GM19099 (cell line): ENCODE data around the gene AADACL3.

Experiments
- POLR2A ChIP-seq: IDR thresholded peaks from 3 replicates; pipeline ENCODE4 v1.6.1; 2011; ENCODE audit warnings: low read depth; ENCODE audit not compliant: insufficient read length; ENCODE audit errors: extremely low read depth

The AADACL3 gene, protein sequence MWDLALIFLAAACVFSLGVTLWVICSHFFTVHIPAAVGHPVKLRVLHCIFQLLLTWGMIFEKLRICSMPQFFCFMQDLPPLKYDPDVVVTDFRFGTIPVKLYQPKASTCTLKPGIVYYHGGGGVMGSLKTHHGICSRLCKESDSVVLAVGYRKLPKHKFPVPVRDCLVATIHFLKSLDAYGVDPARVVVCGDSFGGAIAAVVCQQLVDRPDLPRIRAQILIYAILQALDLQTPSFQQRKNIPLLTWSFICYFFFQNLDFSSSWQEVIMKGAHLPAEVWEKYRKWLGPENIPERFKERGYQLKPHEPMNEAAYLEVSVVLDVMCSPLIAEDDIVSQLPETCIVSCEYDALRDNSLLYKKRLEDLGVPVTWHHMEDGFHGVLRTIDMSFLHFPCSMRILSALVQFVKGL

GRCh38 chr1:12715896-12716437 lies at the start of gene AADACL3:
AADACL3 (plus strand) TSS chr1:12716110; CDS start chr1:12716177, 67 bp downstream.
- no peak for TF ChIP-seq POLR2A

- no peak for TF ChIP-seq POLR2A
These were observed 49.7 kb upstream of the AADACL3 start for GRCh38 chr1:12666141-12666735.

- no peak for TF ChIP-seq POLR2A
These were observed 46.3 kb upstream of the AADACL3 start for GRCh38 chr1:12669529-12670068.

DNA sequence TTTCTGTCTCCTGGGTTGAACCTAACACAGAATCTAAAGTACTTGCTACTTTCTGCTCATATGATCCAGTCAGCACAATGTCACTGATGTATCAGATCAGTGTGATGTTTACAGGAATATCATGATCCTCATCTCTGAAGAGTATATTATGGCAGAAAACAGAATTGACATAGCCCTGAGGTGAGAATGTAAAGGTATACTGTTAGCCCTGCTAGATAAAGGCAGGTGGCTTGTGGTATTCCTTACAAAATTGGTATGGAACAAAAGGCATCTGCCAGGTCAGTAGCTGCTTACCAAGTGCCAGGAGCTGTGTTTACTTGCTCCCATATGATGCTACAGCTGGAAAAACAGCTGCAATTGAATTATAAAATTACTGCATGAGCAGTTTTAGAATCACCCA lies 41.6 kb upstream of the AADACL3 start:
- TF ChIP-seq POLR2A, result no peak

DNA sequence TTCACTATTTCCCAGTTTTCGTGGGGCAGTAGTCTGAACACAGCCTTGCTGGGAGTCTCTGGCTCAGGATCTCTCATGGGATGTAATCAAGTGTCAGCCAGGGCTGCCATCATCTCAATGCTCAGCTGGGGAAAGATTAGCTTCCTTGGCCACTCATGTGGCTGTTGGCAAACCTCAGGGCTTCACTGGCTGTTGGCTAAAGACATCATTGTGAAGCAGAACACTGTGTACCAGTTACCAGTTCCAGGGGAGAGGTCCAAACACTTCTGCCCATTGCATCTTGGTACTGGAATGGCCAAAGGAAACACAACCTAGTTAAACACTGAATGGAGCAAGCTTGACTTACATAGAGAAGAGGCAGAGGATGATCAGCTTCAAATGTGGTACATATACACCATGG lies 38.3 kb upstream of the AADACL3 start:
- TF ChIP-seq POLR2A, result no peak

- no peak for TF ChIP-seq POLR2A
These were observed 37.6 kb upstream of the AADACL3 start for GRCh38 chr1:12678350-12678749.

DNA sequence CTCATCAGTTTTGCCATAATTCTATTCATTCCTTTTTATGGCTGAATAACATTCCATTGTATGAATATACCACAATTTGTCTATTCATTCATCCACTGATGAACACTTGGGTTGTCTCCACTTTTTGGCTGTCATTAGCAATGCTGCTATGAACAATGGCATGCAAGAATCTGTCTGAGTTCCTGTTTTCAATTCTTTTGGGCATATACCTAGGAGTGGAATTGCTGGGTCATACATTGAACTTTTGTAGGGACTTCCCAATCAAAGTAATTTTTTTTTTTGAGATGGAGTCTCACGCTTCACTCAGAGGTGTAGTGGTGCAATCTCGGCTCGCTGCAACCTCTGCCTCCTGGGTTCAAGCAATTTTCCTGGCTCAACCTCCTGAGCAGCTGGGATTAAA lies 37.1 kb upstream of the AADACL3 start:
- TF ChIP-seq POLR2A, result no peak

DNA sequence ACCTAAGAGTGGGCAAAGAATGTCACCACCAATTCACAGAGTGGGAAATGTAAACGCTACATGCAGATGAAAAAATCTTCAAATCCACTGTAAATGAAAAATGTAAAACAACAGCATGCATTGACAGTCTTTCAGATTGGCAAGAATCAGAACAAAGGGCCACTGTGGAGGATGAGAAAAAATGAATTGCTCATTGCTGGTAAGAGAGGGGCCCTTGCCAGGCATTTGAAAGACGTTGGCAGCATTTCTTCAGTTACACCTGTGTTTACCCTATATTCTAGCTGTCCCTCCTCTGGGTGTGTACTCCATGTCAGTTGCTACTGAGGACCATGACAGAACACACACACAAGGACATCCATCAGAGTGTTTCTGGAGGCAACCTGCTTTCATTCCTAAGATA lies 25.8 kb upstream of the AADACL3 start:
- no peak for TF ChIP-seq POLR2A

GRCh38 chr1:12692967-12693782 lies 22.7 kb upstream of the AADACL3 start:
- TF ChIP-seq POLR2A, result no peak

DNA sequence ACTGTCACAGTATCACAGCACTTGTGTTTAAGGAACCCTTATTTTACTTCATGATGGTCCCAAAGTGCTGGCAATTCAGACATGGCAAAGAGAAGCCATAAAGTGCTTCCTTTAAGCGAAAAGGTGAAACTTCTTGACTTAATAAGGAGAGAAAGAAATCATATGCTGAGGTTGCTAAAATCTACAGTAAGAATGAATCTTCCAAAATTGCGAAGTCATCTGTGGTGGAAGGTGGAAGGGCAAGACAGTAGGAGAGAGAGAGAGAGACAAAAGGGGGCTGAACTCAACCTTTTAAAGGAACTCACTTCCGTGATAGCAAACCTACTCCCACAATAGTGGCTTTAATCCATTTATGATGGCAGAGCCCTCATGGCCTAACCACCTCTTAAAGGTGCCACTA lies 19.3 kb upstream of the AADACL3 start:
- TF ChIP-seq POLR2A, result no peak

DNA sequence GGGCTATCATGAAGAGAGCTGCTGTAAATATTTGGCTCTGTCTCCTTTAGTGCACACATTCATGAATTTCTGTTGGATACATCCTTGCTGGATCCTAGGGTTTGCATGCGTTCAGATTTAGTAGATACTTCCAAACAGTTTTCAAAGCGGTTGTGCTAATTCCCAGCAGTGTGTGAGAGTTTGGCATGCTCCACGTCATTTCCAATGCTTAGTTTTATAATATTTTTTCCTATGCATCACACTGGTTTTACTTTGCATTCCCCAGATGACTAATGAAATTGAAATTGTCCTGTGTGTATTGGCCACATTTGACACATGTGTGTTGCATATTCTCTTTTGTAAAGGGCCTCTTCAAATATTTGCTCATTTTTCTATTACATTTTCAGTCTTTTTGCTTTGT lies 18.5 kb upstream of the AADACL3 start:
- TF ChIP-seq POLR2A, result no peak

DNA sequence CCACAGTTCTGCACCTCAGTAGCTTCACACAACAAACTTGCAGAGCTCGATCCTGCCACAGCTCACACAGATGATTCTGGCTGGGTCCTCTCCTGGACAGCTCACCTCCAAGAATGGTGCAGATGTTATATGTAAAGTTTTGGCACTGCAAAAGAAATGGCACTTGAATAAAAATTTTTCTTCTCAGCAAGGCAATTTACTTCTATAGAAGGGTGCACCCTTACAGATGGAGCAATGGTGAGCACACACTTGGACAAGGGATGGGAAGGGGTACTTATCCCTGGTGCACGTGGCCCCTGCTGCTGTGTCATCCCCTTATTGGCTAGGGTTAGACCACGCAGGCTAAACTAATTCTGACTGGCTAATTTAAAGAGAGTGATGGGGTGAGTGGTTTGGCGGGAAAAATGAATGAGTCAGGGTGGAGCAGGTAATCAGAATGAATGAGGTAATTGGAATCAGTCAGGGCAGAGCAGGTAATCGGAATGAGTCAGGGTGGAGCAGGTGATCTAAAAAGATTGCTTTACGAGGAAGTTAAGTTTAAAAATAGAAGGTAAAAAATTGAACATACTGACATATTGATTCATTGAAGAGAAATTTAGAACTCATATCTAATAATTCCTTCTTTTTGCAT lies 12.0 kb upstream of the AADACL3 start:
- no peak for TF ChIP-seq POLR2A

GRCh38 chr1:12706061-12706460 lies 9.8 kb upstream of the AADACL3 start:
- TF ChIP-seq POLR2A, result no peak

- no peak for TF ChIP-seq POLR2A
These were observed 7.4 kb upstream of the AADACL3 start for GRCh38 chr1:12708396-12709090.

DNA sequence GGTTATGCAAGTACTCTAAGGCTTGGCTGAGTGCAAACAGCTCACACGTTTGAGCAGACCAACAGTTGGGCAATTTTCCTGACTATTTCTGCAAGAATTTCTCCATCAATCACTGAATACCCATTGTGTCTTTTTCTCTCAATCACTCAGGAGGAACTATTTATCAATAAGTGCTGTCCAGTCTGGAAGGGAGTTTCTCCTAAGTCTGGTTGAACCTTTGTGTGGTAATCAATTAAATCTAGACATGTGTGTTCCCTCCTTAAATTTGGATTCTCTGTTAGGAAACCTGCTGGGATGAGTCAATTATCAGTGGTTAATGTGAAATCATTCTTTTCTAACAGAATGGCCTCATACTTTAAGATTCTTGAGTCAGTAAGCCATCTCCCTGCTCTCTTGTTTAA lies 6.8 kb upstream of the AADACL3 start:
- TF ChIP-seq POLR2A, result no peak

DNA sequence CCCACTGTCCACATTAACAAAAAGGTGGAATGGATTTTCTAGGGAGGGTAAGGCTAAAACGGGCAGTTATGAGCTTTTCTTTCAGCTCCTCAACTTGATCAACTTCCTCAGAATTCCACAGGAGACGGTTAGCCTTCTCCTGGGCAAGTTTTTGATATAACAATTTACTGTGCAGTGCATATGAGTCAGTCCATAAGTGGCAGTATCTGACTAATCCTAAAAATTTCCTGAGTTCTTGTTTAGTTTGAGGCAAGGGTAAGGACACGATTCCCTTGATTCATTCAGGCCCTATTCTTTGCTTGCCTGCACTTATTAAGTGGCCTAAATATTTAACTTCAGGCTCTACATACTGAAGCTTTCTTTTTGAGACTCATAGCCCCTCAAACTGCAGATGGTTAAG lies 6.2 kb upstream of the AADACL3 start:
- TF ChIP-seq POLR2A, result no peak
